ENCODE data around the gene NCKAP5. TPM values are rescaled to one million over a fixed set of nuclear protein-coding genes. Genes with fewer than 3 reads are reported as not detected.

Gene NCKAP5
- total RNA-seq, 2 experiments from 2014 or later: not detected

DNA sequence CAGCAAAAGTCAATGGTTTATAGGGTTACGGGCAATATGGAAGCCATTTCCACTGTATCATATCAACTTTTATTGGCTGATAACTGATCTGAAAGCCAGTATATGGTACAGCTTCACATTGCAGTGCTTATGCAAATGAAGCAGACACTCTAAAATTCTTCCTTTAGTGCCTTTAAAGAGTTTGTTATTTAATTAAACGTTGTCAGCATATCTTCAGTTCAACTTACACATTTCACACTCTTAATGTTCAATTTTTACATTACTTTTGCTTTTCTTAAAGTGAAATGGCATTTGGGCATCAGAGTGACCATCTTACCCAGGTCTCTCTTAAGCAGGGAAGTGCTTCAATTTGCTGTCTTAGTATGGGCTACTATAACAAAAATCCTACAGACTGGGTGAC lies 420.1 kb downstream of the NCKAP5 start:
- ATAC-seq: no peak
- Mint-ChIP-seq H3K9me3 (no peaks in the 10 kb centered on the region), H3K36me3 (ENCODE audit: low read depth) (no peaks in the 10 kb centered on the region), H3K4me1 (ENCODE audit: low read depth) (no peaks in the 10 kb centered on the region), H3K27me3 (no peaks in the 10 kb centered on the region), H3K4me3 (no peak overlapping the region), H3K27ac (no peak overlapping the region)
- TF ChIP-seq CTCF (IDR thresholded peaks at IDR 0.05): no peak
- POLR2A ChIA-PET: no interaction called here
- intact Hi-C loops (cut with micrococcal nuclease): no loop called here
- no peak for DNase-seq
- CTCF ChIA-PET: interaction anchor here (0.9 kb wide), 1 partner anchor 21 kb away, joined by 3 read pairs; no protein-coding TSS in a partner anchor

- intact Hi-C loops (cut with micrococcal nuclease): no loop called here
- CTCF ChIA-PET: no interaction called here
Observed at GRCh38 chr2:133146893-133147292, 421.4 kb downstream of the NCKAP5 start.

GRCh38 chr2:133143645-133144044 lies 424.6 kb downstream of the NCKAP5 start:
- ChIA-PET POLR2A (no interaction called here), CTCF (no interaction called here)
- Mint-ChIP-seq H3K9me3 (no peaks in the 10 kb centered on the region), H3K36me3 (ENCODE audit: low read depth) (no peaks in the 10 kb centered on the region), H3K27ac (no peak overlapping the region), H3K4me1 (ENCODE audit: low read depth) (no peaks in the 10 kb centered on the region), H3K4me3 (no peak overlapping the region), H3K27me3 (no peaks in the 10 kb centered on the region)
- intact Hi-C loops (cut with micrococcal nuclease): no loop called here
- no peak for DNase-seq
- ATAC-seq: no peak
- TF ChIP-seq CTCF (IDR thresholded peaks at IDR 0.05): no peak

More at GRCh38 chr2:133146893-133147292, 421.4 kb downstream of the NCKAP5 start:
- Mint-ChIP-seq H3K36me3 (ENCODE audit: low read depth) (no peaks in the 10 kb centered on the region), H3K27ac (no peak overlapping the region), H3K4me1 (ENCODE audit: low read depth) (no peaks in the 10 kb centered on the region), H3K9me3 (no peaks in the 10 kb centered on the region), H3K27me3 (no peaks in the 10 kb centered on the region), H3K4me3 (no peak overlapping the region)
- POLR2A ChIA-PET: no interaction called here
- ATAC-seq (no peak), DNase-seq (no peak)
- no peak for TF ChIP-seq CTCF (IDR thresholded peaks at IDR 0.05)

DNA sequence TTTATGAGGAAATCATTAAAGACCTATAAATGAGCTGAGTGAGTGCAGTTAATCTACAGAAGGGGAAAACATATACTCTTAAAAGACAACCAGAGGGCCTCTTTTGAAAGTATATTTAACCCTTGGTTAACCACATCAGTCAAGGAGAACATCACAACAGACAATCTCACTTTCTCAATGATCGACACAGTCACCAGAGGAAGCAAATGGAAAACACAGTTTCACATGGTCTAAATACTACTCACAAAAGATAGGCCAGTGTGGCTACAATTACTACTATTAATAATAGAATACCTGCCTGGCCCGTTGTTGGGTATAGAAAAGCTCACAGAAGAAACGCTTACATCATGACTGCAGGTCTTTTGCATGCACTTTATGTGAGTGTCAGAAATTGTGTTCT lies 426.2 kb downstream of the NCKAP5 start:
- Mint-ChIP-seq H3K4me3 (no peak overlapping the region), H3K27me3 (no peaks in the 10 kb centered on the region), H3K4me1 (ENCODE audit: low read depth) (no peaks in the 10 kb centered on the region), H3K36me3 (ENCODE audit: low read depth) (no peaks in the 10 kb centered on the region), H3K27ac (no peak overlapping the region), H3K9me3 (no peaks in the 10 kb centered on the region)
- ChIA-PET CTCF (no interaction called here), POLR2A (no interaction called here)
- no peak for DNase-seq
- intact Hi-C loops (cut with micrococcal nuclease): no loop called here
- no peak for ATAC-seq
- no peak for TF ChIP-seq CTCF (IDR thresholded peaks at IDR 0.05)

GRCh38 chr2:133140620-133141019 lies 427.6 kb downstream of the NCKAP5 start:
- CTCF ChIA-PET: no interaction called here
- Mint-ChIP-seq H3K27me3 (no peaks in the 10 kb centered on the region), H3K4me3 (no peak overlapping the region), H3K9me3 (no peaks in the 10 kb centered on the region), H3K4me1 (ENCODE audit: low read depth) (no peaks in the 10 kb centered on the region), H3K36me3 (ENCODE audit: low read depth) (no peaks in the 10 kb centered on the region), H3K27ac (no peak overlapping the region)
- no peak for TF ChIP-seq CTCF (IDR thresholded peaks at IDR 0.05)
- intact Hi-C loops (cut with micrococcal nuclease): no loop called here
- ATAC-seq (no peak), DNase-seq (no peak)
- POLR2A ChIA-PET: no interaction called here
